ENCODE results near the gene ATP2C1. TPM values are rescaled to one million over a fixed set of nuclear protein-coding genes. Genes with fewer than 3 reads are reported as not detected.
A peak's percentile ranks its signal among the peaks of the same experiment; 100 is the strongest.

Gene ATP2C1
- total and polyA plus RNA-seq, 4 donors: 41.4 to 126 (median 74.2) TPM

DNA sequence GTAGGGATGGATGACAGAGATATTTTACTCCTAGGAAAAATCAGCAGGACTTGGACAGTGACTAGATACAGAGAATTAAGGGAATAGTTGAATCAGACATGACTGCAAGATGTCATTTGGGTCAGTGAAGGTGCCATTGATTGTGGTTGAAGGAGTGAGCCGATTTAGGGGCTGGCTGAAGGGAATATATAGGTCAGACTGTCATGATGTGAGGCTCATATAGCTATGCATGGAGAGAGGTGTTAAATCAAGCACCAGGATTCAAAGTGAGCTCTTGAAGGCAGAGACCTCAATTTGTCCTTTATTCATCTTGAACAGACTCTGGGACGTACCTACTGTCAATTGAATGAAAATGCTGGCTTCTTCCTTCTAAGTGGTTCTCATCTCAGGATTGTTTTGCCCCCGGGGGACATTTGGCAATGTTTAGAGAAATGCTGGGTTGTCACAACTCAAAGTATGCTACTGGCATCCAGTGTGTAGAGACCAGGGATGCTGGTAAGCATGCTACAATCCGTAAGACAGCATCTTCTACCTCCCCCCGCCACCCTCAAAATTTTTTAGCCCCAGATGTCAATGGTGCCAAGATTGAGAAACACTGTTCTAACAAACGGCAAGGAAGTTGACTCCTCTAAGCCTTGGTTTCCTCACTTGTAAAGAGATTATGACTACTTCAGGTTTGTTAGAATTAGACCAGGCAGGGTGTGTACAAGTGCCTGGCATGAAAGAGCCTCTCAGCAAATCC is 7.8 kb downstream of the ATP2C1 start:
- Histone ChIP-seq H3K4me1 (ENCODE audit: control insufficient read depth in 5 of 5, insufficient read depth in 5 of 5, low read length in 5 of 5) (peaks cover 0 to 27% (median 9%) of the 10 kb centered on the region in 5 donors), H3K9ac (ENCODE audit: insufficient read depth in 1 of 2, low read length in 2 of 2) (no peak overlapping the region), H3K27ac (ENCODE audit: low read depth in 1 of 2, low read length in 1 of 2) (no peak overlapping the region), H3K36me3 (ENCODE audit: control insufficient read depth in 4 of 4, insufficient read depth in 4 of 4, low read length in 4 of 4) (no peaks in the 10 kb centered on the region), H3K9me3 (ENCODE audit: control insufficient read depth in 4 of 4, insufficient read depth in 3 of 4, low read length in 3 of 4) (no peaks in the 10 kb centered on the region), H3K4me3 (no peak overlapping the region), H3K27me3 (ENCODE audit: control insufficient read depth in 3 of 3, insufficient read depth in 3 of 3, low read length in 2 of 3) (no peaks in the 10 kb centered on the region)
- TF ChIP-seq, protein P1, sequence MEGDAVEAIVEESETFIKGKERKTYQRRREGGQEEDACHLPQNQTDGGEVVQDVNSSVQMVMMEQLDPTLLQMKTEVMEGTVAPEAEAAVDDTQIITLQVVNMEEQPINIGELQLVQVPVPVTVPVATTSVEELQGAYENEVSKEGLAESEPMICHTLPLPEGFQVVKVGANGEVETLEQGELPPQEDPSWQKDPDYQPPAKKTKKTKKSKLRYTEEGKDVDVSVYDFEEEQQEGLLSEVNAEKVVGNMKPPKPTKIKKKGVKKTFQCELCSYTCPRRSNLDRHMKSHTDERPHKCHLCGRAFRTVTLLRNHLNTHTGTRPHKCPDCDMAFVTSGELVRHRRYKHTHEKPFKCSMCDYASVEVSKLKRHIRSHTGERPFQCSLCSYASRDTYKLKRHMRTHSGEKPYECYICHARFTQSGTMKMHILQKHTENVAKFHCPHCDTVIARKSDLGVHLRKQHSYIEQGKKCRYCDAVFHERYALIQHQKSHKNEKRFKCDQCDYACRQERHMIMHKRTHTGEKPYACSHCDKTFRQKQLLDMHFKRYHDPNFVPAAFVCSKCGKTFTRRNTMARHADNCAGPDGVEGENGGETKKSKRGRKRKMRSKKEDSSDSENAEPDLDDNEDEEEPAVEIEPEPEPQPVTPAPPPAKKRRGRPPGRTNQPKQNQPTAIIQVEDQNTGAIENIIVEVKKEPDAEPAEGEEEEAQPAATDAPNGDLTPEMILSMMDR (IDR thresholded peaks at IDR 0.05; ENCODE audit: control extremely low read depth, extremely low read depth): no peak
- DNase-seq (no peak), ATAC-seq (ENCODE audit: insufficient read depth, low FRiP score) (peak; percentile 68)
- whole genome bisulfite sequencing, 2 donors: 48 to 54% methylated on average over 6 of the region's 6 CpGs

DNA sequence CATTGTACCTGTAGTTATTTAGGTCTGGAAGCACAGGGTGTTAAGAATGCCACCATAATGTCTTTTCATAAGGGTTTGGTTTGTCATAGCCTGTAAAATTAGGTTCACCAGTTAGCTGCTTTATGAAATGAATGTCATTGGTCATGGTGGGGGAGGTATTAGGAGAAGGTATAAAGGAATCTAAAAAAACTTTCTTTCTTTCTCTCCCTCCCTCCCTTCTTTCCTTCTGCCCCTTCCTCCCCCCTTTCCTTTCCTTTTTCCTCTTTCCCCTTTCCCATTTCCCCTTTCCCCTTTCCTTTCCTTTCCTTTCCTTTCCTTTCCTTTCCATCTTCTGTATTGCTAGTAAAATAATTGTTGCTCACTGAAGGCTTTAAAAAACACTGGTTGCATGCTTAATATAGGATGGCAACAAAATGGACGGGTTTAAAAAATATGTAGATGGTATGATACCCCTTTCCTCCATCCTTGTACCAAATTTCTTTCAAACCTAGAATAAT is 9.6 kb downstream of the ATP2C1 start:
- no peaks in the 10 kb centered on the region for H3K36me3 ChIP-seq (ENCODE audit: control insufficient read depth in 4 of 4, insufficient read depth in 4 of 4, low read length in 4 of 4)
- H3K9ac ChIP-seq (ENCODE audit: insufficient read depth in 1 of 2, low read length in 2 of 2): no peak overlapping the region
- no peaks in the 10 kb centered on the region for H3K27me3 ChIP-seq (ENCODE audit: control insufficient read depth in 3 of 3, insufficient read depth in 3 of 3, low read length in 2 of 3)
- no peak for ATAC-seq (ENCODE audit: insufficient read depth, low FRiP score)
- no peak overlapping the region for H3K4me3 ChIP-seq
- no peak for DNase-seq
- no peaks in the 10 kb centered on the region for H3K9me3 ChIP-seq (ENCODE audit: control insufficient read depth in 4 of 4, insufficient read depth in 3 of 4, low read length in 3 of 4)
- H3K4me1 ChIP-seq (ENCODE audit: control insufficient read depth in 5 of 5, insufficient read depth in 5 of 5, low read length in 5 of 5): peaks cover 0 to 21% (median 9%) of the 10 kb centered on the region in 5 donors
- TF ChIP-seq, protein P1 (IDR thresholded peaks at IDR 0.05; ENCODE audit: control extremely low read depth, extremely low read depth): no peak
- H3K27ac ChIP-seq (ENCODE audit: low read depth in 1 of 2, low read length in 1 of 2): no peak overlapping the region
- WGBS, 2 donors: 94 to 97% methylated on average over 1 of the region's 1 CpG

DNA sequence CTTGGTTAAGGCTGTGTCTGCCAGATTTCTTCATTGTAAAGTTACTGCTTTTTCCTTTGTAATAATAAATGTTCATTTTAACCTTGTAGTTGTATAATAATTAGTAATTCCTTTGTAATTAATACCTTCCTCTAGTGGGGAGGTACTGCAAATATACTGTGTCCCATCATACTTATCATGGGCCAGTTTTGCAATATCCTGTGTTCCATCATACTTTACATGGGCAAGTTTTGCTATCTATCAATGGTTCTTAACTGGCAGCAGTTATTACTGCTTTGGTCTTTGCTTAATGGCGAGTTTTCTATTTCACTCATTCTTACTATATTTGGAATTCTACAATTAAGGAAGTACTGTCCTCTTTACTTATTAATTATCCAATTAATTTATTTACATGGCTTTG is 10.6 kb downstream of the ATP2C1 start:
- TF ChIP-seq, protein P1 (IDR thresholded peaks at IDR 0.05; ENCODE audit: control extremely low read depth, extremely low read depth): no peak
- DNase-seq (no peak), ATAC-seq (ENCODE audit: insufficient read depth, low FRiP score) (no peak)
- H3K4me3 ChIP-seq: no peak overlapping the region
- H3K4me1 ChIP-seq (ENCODE audit: control insufficient read depth in 5 of 5, insufficient read depth in 5 of 5, low read length in 5 of 5): peaks cover 0 to 21% (median 9%) of the 10 kb centered on the region in 5 donors
- no peaks in the 10 kb centered on the region for H3K27me3 ChIP-seq (ENCODE audit: control insufficient read depth in 3 of 3, insufficient read depth in 3 of 3, low read length in 2 of 3)
- H3K36me3 ChIP-seq (ENCODE audit: control insufficient read depth in 4 of 4, insufficient read depth in 4 of 4, low read length in 4 of 4): no peaks in the 10 kb centered on the region
- no peak overlapping the region for H3K27ac ChIP-seq (ENCODE audit: low read depth in 1 of 2, low read length in 1 of 2)
- no peaks in the 10 kb centered on the region for H3K9me3 ChIP-seq (ENCODE audit: control insufficient read depth in 4 of 4, insufficient read depth in 3 of 4, low read length in 3 of 4)
- 61 to 70% methylated on average over 1 of the region's 1 CpG for WGBS, 2 donors
- no peak overlapping the region for H3K9ac ChIP-seq (ENCODE audit: insufficient read depth in 1 of 2, low read length in 2 of 2)

Measured in lung (tissue), 12 donors.